ENCODE measurements around the gene IL1RAPL2. TPM values are rescaled to one million over a fixed set of nuclear protein-coding genes. Genes with fewer than 3 reads are reported as not detected.

Gene IL1RAPL2
- total and polyA plus RNA-seq, 2 of the 8 experiments (the other 6 are each of a cell fraction or from before 2014, with no cell fraction given), result 0.20 to 1.3 TPM

DNA sequence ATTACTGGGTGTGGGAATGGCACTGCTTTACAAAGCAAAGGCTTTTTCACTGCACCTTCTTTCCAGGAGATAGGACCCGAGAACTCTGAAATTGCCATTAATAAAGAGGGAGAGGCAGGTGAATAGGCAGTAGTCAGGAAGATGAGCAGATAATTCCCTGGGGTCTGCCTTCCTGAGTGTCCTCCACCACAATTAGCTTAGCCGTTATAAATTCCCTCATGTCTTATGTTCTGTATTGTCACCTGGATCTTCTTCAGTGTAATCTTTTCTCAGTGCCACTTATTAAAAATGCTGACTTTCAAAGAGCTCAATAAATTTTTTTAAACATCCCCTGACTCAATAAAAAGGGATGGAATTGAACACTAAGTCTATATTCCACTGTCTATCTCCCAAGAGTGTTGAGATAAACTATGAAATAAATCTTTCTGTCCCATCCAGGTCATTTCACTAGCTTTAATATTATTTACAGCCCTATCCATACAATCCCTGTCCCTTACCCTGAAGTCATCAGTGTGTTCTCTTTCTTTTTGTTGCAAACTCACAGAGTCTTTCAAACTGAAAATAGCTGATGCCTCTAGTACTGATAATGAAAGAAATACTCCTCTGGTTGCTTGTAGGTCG is 984.2 kb downstream of the IL1RAPL2 start (continued):
- TF ChIP-seq HDAC2 (IDR thresholded peaks at IDR 0.05; ENCODE audit: borderline replicate concordance in 1 of 2, low read depth in 2 of 2, low read length in 2 of 2) (no peak), TCF12 (IDR thresholded peaks at IDR 0.05; ENCODE audit: low read depth, low read length) (no peak), TAF7 (optimal IDR thresholded peaks at IDR 0.05; ENCODE audit: borderline replicate concordance, low read depth, low read length) (no peak)
- TF ChIP-seq, protein P1, sequence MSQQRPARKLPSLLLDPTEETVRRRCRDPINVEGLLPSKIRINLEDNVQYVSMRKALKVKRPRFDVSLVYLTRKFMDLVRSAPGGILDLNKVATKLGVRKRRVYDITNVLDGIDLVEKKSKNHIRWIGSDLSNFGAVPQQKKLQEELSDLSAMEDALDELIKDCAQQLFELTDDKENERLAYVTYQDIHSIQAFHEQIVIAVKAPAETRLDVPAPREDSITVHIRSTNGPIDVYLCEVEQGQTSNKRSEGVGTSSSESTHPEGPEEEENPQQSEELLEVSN (IDR thresholded peaks at IDR 0.05), result no peak

Measured in H1 (cell line).